T-helper 1 cell (primary cell): ENCODE results near the gene RIMKLB.
"Not testable (repeated sequence)": the region's sequence is repeated elsewhere in the genome, so short reads cannot be mapped to it uniquely, and the experiment has no call there.

Experiments used
- DNase-seq, 5 donors: peaks; one replicate each; pipeline ENCODE4 v3.0.0-alpha.2; 2012 to 2020

The RIMKLB gene

DNA sequence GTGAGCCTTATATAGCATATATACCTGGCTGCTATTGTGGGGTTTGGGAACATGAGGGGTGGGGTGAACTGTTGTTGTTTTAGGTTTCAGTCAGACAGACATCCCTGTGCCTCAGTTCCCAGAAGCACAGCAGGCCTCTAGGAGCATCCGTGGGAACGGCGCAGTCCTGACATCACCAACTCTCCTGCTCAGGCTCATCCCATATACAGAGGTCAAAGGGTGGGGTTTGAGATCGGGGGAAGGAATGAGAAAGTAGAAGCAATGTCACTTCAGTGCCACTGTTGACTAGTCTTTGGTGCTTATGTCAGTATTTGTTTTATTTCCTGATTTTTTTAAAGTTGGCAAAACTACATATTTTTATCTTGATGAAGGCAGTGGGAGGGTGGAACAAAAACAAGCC is 81.5 kb downstream of the RIMKLB start:
- DNase-seq = no peak

DNA sequence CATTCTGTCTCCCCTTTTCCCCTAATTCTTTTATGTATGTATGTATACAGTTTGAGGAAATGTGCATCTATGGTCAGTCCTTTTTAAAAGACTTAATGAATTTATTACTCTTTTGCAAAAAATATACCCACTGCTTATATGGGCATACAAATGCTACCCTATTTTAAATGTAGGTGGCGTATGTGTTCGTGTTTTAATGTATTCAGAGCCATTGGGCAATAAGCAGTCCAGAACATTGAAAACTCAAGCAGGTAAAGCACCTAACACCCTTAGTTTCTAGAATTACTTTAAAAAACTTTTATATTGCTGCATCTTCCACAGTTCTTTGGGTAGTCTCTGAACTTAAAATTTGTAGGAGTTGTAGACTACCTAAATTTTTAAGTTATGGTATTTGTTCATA is 82.1 kb downstream of the RIMKLB start:
- no peak for DNase-seq

DNA sequence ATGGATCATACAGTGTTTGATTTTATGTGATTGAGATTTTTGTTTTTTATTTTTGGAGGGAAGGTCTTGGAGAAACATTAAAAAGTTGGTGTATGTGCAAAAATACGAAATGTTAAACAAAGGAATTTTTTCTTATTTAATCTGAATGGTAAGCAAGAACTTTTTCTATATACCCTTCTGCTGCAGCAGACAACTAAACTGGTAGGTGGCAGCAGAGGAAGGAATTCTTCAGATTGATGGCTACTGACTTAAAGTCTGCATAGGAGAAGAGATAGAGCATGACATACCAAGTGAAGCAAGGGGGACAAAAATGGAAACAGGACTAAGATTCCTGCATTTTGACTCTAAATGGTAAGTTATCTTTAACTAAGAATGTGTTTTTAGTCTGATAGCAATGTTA is 82.6 kb downstream of the RIMKLB start:
- DNase-seq = no peak

DNA sequence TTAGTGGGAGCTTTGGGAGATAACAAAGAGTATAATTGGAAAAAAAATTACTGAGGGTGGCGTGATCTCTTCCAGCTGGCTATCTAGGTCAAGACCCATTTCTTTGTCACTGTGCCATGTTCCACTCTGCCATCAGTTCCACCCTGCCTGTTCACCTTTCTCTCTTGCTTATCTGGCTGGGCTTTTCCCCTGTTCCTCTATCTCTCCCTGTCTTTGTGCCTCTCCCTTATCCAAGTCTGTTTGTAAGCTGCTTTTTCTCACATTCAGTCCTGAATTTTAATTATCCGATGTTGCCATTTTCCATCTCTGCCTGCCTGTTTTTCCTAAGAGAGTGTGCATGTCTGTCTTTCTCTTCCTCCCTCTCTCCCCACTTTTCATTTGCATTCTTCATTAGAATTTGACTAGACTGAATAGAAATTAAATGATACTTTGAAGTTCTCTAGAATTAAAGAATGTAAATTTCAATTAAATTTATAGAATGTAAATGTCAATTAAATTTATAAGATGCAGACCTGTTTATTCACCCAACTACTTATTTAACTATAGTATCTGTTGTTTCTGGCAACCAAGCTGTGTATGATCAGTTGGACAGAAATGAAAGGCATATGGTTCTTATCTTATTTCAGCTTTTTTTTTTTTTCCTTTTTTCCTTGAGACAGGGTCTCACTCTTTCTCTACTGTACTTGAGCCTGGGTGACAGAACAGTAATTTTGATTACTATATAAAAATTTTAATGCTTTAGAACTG is 83.8 kb downstream of the RIMKLB start:
- DNase-seq = no peak

DNA sequence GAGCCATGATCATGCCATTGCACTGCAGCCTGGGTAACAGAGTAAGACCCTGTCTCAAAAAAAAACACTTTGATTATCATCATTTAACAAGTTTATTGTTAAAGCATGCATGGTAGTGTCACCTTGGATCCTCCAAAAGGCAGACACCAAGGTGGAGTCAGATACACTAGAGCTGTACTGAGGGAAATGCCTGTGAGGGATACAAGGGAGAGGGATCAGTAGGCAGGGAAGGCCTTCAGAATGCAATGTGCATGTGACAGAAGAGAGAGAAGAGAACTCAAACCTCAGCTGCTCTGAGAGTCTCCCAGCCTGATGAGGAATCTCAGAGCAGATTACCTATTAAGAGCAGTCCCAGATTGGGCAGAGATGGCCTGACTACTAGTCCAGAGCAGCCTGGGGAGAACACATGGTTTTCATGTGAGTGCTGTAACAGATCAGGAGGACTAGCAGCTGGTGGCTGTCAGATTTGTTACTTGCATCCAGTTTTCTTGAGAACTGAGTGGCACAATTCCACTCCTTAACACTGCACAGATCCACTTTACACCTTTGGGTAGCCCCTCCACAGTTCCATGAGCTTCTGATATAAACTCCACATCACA is 86.6 kb downstream of the RIMKLB start:
- no peak for DNase-seq

DNA sequence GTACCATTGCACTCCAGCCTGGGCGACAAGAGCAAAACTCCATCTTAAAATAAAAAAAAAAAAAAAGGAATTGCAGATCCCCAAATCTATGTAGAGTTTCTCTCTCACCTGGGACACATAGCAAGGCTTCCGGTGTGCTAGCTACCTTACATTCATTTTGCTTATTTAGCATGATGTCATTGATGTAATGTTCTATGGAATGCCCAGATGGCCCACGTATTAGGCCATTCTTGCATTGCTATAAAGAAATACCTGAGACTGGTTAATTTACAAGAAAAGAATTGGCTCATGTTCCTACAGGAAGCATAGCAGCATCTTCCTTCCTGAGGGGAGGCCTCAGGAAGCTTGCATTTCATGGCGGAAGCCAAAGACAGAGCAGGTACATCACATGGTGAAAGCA is 87.7 kb downstream of the RIMKLB start:
- DNase-seq = no peak

DNA sequence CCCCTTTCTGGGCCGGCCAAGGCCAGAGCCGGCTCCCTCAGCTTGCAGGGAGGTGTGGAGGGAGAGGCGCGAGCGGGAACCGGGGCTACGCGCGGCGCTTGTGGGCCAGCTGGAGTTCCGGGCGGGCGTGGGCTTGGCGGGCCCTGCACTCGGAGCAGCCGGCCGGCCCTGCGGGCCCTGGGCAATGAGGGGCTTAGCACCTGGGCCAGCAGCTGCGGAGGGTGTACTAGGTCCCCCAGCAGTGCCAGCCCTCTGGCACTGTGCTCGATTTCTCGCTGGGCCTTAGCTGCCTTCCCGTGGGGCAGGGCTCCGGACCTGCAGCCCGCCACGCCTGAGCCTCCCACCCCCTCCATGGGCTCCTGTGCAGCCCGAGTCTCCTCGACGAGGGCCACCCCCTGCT is 89.4 kb downstream of the RIMKLB start:
- not testable (repeated sequence) for DNase-seq

DNA sequence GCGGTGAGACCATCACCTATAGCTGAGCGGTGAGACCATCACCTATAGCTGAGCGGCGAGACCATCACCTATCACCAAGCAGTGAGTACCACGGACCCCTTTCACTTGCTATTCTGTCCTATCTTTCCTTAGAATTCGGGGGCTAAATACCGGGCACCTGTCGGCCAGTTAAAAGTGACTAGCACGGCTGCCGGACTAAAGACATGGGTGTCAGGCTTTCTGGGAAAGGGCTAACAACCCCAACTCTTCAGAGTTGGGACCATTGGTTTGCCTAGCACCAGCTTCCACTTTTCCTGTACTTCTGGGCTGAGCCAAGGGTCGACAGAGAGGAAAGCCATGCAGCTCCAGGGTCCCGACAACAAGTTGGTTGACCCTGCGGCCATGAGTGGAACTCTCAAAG is 90.9 kb downstream of the RIMKLB start:
- not testable (repeated sequence) for DNase-seq

DNA sequence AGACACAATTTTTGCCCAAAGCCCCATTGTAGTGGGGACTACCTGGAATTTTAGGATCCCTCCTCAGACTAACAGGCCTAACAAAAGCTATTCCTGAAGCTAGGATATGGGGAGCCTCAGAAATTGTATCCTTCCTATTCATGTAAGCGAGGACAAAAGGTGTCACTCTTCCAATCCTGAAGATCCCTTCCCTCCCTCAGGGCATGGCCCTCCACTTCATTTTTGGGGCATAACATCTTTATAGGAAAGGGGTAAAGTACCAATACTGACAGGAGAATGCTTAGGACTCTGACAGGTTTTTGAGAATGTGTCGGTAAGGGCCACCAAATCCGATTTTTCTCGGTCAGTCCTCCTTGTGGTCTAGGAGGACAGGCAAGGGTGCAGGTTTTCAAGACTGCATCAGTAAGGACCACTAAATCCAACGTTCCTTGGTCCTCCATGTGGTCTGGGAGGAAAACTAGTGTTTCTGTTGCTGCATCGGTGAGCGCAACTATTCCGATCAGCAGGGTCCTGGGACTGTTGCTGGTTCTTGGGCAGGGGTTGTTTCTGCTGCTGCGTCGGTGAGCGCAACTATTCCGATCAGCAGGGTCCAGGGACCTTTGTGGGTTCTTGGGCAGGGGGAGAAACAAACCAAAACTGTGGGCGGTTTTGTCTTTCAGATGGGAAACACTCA is 91.7 kb downstream of the RIMKLB start:
- DNase-seq = not testable (repeated sequence)

DNA sequence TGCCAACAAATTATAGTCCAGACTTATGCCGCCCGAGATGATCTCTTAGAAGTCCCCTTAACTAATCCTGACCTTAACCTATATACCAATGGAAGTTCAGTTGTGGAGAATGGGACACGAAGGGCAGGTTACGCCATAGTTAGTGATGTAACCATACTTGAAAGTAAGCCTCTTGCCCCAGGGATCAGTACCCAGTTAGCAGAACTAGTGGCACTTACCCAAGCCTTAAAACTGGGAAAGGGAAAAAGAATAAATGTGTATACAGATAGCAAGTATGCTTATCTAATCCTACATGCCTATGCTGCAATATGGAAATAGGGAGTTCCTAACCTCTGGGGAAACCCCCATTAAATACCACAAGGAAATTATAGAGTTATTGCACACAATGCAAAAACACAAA is 95.4 kb downstream of the RIMKLB start:
- not testable (repeated sequence) for DNase-seq

DNA sequence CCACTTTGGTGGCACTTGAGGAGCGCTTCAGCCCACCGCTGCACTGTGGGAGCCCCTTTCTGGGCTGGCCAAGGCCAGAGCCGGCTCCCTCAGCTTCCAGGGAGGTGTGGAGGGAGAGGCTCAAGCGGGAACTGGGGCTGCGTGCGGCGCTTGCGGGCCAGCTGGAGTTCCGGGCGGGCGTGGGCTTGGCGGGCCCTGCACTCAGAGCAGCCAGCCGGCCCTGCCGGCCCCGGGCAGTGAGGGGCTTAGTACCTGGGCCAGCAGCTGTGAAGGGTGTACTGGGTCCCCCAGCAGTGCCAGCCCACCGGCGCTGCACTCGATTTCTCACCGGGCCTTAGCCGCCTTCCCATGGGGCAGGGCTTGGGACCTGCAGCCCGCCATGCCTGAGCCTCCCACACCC is 96.8 kb downstream of the RIMKLB start:
- DNase-seq = not testable (repeated sequence)

DNA sequence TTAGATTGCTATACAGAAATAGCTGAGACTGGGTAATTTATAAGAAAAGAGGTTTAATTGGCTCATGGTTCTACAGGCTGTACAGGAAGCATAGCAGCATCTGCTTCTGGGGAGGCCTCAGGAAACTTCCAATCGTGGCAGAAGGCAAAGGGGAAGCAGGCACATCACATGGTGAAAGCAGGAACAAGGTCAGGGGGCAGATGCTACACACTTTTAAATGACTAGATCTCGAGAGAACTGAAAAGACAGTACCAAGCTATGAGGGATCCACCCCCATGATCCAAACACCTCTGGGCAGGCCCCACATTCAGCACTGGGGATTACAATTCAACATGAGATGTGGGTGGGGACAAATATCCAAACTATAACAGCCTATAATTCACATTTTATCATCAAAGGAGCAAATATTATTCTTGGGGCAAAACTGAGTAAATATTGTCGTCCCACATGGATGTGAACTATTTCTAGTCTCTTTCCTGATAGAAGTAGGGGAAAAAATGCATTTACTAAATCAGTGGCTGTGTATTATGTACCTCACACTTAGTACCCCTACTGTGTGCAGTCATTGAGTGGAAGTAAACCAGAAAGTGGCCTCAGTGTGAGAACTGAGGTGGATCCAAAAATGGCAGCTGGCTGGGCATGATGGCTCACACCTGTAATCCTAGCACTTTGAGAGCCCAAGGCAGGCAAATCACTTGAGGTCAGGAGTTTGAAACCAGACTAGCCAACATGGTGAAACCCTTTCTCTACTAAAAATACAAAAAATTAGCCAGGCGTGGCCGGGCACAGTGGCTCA is 99.2 kb downstream of the RIMKLB start:
- DNase-seq = no peak

DNA sequence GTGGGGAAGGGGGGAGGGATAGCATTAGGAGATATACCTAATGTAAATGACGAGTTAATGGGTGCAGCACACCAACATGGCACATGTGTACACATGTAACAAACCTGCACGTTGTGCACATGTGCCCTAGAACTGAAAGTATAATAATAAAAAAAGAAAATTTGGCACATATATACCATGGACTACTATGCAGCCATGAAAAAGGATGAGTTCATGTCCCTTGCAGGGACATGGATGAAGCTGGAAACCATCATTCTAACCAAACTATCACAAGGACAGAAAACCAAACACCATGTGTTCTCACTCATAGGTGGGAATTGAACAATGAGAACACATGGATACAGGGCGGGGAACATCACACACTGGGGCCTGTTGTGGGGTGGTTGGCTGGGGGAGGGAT is 103.4 kb downstream of the RIMKLB start:
- not testable (repeated sequence) for DNase-seq

DNA sequence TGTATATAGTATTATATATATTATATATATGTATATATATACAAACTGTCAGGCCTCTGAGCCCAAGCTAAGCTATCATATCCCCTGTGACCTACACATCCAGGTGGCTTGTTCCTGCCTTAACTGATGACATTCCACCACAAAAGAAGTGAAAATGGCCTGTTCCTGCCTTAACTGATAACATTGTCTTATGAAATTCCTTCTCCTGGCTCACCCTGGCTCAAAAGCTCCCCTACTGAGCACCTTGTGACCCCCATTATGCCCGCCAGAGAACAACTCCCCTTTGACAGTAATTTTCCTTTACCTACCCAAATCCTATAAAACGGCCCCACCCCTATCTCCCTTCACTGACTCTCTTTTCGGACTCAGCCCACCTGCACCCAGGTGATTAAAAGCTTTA is 107.0 kb downstream of the RIMKLB start:
- not testable (repeated sequence) for DNase-seq

DNA sequence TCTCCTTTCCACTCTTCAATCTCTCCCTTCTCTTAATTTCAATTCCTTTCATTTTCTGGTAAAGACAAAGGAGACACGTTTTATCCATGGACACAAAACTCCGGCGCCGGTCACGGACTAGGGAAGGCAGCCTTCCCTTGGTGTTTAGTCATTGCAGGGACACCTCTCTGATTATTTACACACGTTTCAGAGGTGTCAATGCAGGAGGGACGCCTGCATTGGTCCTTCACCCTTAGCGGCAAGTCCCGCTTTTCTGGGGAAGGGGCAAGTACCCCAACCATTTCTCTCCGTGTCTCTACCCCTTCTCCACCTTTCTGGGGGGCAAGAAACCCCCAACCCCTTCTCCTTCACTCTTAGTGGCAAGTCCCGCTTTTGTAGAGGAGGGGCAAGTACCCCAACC is 107.7 kb downstream of the RIMKLB start:
- not testable (repeated sequence) for DNase-seq

DNA sequence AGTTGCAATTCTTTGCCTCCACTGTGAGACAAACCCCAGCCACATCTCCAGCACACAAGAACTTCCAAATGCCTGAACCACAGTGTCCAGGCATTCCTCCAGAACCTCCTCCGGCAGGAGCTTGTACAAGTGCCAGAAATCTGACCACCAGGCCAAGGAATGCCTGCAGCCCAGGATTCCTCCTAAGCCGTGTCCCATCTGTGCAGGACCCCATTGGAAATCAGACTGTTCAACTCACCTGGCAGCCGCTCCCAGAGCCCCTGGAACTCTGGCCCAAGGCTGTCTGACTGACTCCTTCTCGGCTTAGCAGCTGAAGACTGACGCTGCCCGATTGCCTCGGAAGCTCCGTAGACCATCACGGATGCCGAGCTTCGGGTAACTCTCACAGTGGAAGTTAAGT is 109.3 kb downstream of the RIMKLB start:
- not testable (repeated sequence) for DNase-seq

DNA sequence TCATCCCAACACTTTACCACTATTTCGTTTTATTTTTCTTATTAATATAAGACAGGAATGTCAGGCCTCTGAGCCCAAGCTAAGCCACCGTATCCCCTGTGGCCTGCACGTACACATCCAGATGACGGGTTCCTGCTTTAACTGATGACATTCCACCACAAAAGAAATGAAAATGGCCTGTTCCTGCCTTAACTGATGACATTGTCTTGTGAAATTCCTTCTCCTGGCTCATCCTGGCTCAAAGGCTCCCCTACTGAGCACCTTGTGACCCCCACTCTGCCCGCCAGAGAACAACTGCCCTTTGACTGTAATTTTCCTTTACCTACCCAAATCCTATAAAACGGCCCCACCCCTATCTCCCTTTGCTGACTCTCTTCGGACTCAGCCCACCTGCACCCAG is 112.3 kb downstream of the RIMKLB start:
- not testable (repeated sequence) for DNase-seq

DNA sequence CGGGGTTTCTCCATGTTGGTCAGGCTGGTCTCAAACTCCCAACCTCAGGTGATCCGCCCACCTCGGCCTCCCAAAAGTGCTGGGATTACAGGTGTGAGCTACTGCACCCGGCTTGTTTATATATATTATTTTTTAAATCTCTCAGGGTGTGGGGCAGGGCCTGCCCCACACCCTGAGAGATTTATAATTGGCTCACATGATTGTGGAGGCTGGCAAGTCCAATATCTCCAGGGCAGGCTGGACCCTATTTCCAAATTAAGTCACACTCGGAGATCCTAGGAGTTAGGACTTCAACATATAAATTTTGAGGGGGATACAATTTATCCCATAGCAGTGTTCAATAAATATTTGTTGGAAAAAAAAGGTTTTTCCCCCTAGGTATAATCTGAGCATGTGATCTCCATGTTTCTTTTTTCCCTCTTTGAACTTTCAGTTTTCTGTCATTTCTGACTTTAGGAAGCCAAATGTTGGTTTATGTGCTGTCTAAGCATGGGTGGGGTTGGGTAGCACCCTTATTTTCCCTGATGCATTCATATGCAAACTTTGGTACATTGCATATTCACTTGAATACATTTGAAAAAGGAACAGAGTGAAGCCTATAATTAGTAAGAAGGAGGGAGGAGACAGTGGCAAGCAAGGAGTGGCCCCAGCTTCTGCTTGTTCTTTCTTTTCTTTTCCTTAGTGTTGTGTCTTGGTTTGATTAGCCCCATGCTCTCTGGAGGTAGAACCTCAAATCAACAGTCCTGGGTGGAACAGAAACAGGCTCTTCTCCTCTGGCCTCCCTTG is 116.0 kb downstream of the RIMKLB start:
- DNase-seq = no peak

DNA sequence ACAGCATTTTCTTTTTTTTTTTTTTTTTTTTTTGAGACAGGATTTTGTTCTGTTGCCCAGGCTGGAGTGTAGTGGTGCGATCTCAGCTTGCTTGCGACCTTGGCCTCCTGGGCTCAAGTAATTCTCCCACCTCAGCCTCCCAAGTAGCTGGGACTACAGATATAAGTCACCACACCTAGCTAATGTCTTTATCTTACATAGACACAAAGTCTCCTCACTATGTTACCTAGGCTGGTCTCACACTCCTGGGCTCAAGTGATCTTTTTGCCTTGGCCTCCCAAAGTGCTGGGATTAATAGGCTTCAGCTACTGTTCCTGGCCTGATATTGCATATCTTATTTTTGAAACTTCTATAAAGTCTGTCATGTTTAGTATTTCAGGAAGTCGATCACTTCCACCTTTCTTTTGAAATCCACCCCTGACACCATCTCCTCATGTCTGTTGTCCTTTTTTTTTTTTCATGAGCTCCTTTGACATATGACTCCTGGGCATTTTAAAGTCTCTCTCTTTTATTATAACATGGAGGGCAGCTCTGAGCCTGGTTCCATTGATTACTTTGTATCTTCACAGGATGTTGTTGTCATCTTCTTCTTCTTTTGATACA is 118.8 kb downstream of the RIMKLB start:
- no peak for DNase-seq

DNA sequence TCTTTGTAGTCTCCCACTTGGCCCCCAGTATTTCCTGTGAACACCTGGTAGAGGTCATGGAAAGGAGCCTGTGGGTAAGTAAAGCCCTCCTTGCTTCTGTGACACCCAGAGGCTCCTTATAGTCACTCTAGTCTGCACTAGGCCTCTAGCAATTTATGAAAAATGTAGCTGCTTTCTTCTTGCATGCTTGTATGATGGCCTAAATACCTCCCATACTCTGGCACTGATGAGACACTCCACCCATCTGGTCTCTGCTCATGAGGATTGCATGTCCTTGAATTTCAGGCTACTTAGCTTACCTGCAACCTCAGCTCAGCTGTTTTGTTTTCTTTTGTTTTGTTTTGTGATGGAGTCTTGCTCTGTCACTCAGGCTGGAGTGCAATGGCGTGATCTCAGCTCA is 120.1 kb downstream of the RIMKLB start:
- DNase-seq = no peak

DNA sequence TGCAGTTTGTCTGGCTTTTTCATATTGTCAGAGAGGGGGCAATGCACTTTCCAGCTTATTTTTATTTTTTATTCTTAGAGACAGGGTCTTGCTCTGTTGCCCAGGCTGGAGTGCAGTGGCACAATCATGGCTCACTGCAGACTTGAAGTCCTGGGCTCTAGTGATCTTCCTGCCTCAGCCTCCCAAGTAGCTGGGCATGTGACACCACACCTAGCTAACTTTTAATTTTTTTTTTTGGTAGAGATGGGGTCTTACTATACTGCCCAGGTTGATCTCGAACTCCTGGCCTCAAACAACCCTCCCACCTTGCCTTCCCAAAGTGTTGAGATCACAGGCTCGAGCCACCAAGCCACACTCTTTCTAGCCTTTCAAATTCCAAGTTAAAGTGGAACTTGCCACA is 120.7 kb downstream of the RIMKLB start:
- no peak for DNase-seq

DNA sequence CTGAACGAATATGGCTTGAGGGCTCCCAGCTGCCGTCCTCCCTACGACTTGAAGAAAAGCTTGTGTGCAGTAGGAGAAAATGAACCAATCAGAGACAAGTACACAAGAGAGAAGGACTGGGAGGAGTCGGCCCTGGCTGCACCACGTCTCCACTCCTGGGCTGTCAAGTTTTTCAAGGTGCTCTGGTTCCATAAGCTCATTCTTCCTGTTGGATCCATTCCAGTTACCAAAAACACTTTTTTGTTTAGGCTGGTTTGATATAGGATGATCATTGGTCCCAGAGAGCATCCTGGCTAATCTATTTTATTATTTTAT is 121.8 kb downstream of the RIMKLB start:
- DNase-seq = no peak
